Skeletal muscle cell (primary cell): ENCODE measurements around the gene MALRD1.
A peak's percentile ranks its signal among the peaks of the same experiment; 100 is the strongest.

Experiments used
- DNase-seq: peaks from one replicate; pipeline ENCODE4 v3.0.0-alpha.2; 2010; ENCODE audit warnings: low read depth
- H3K4me3 ChIP-seq: 2 replicates; pipeline ENCODE4 v1.5.1; 2011; ENCODE audit warnings: low read depth, mild to moderate bottlenecking, control low read depth, low read length, moderate library complexity

The MALRD1 gene

GRCh38 chr10:19595212-19595845 is 546.7 kb downstream of the MALRD1 start:
- no peak for DNase-seq
- no peak overlapping the region for H3K4me3 ChIP-seq

GRCh38 chr10:19605806-19606205 is 557.2 kb downstream of the MALRD1 start:
- H3K4me3 ChIP-seq = no peak overlapping the region
- DNase-seq = no peak

- no peak overlapping the region for H3K4me3 ChIP-seq
- DNase-seq = no peak
These were observed 558.4 kb downstream of the MALRD1 start for GRCh38 chr10:19606968-19607367.

GRCh38 chr10:19611775-19612174 is 563.2 kb downstream of the MALRD1 start:
- H3K4me3 ChIP-seq = no peak overlapping the region
- DNase-seq = no peak

GRCh38 chr10:19616966-19617365 is 568.4 kb downstream of the MALRD1 start:
- DNase-seq = no peak
- no peak overlapping the region for H3K4me3 ChIP-seq

GRCh38 chr10:19620811-19621210 is 572.2 kb downstream of the MALRD1 start:
- H3K4me3 ChIP-seq = no peak overlapping the region
- DNase-seq = no peak

GRCh38 chr10:19623321-19623720 is 574.7 kb downstream of the MALRD1 start:
- no peak for DNase-seq

GRCh38 chr10:19626156-19626555 is 577.6 kb downstream of the MALRD1 start:
- H3K4me3 ChIP-seq = no peak overlapping the region
- DNase-seq = no peak

More at GRCh38 chr10:19623321-19623720, 574.7 kb downstream of the MALRD1 start:
- no peak overlapping the region for H3K4me3 ChIP-seq

GRCh38 chr10:19628767-19629560 is 580.4 kb downstream of the MALRD1 start:
- no peak overlapping the region for H3K4me3 ChIP-seq
- DNase-seq = no peak

- DNase-seq = peak; percentile 61
- no peak overlapping the region for H3K4me3 ChIP-seq
These were observed 581.0 kb downstream of the MALRD1 start for GRCh38 chr10:19629567-19629966.

- H3K4me3 ChIP-seq = no peak overlapping the region
- no peak for DNase-seq
These were observed 585.6 kb downstream of the MALRD1 start for GRCh38 chr10:19634163-19634562.

GRCh38 chr10:19638182-19638895 is 589.7 kb downstream of the MALRD1 start:
- H3K4me3 ChIP-seq = no peak overlapping the region

GRCh38 chr10:19638896-19639233 is 590.3 kb downstream of the MALRD1 start:
- DNase-seq = no peak
- H3K4me3 ChIP-seq = no peak overlapping the region

More at GRCh38 chr10:19638182-19638895, 589.7 kb downstream of the MALRD1 start:
- peak; percentile 89 for DNase-seq

- H3K4me3 ChIP-seq = no peak overlapping the region
- no peak for DNase-seq
These were observed 592.1 kb downstream of the MALRD1 start for GRCh38 chr10:19640566-19641263.

GRCh38 chr10:19651549-19651948 is 602.9 kb downstream of the MALRD1 start:
- peak; percentile 83 for DNase-seq
- no peak overlapping the region for H3K4me3 ChIP-seq

- DNase-seq = no peak
- H3K4me3 ChIP-seq = no peak overlapping the region
These were observed 604.1 kb downstream of the MALRD1 start for GRCh38 chr10:19652750-19653149.

- DNase-seq = no peak
- no peak overlapping the region for H3K4me3 ChIP-seq
These were observed 605.3 kb downstream of the MALRD1 start for GRCh38 chr10:19653931-19654330.

- peak; percentile 31 for DNase-seq
- H3K4me3 ChIP-seq = no peak overlapping the region
These were observed 606.0 kb downstream of the MALRD1 start for GRCh38 chr10:19654576-19654975.

GRCh38 chr10:19656420-19657042 is 607.9 kb downstream of the MALRD1 start:
- no peak overlapping the region for H3K4me3 ChIP-seq
- DNase-seq = no peak
